Sigmoid colon (tissue), 4 donors: Measurements from ENCODE around the gene PCYOX1L.

Source experiments
- CTCF ChIP-seq, 4 experiments: fragments of 450-650 bp in 3 of 4; fragments of 200-600 bp in 1 of 4; IDR thresholded peaks; one replicate each; pipeline ENCODE4 v1.5.1; 2016 to 2019; ENCODE audit warnings: antibody characterized with exemption in 4 of 4, mild to moderate bottlenecking in 3 of 4, moderate library complexity in 2 of 4
- POLR2AphosphoS5 ChIP-seq, 4 donors: sonication (generic); formaldehyde crosslinking; IDR thresholded peaks; one replicate each; pipeline ENCODE4 v1.6.1; 2017; ENCODE audit warnings: antibody characterized with exemption in 4 of 4

- no peak for TF ChIP-seq CTCF (IDR thresholded peaks at IDR 0.05)
- no peak for TF ChIP-seq POLR2AphosphoS5 (IDR thresholded peaks at IDR 0.05)
Measured at GRCh38 chr5:149360272-149360671, 2.4 kb downstream of the PCYOX1L start.
